ENCODE results near the gene PRKN. TPM values are rescaled to one million over a fixed set of nuclear protein-coding genes. Genes with fewer than 3 reads are reported as not detected.

PRKN gene
- total RNA-seq, 1 experiment from 2014 or later: 2.0 TPM

DNA sequence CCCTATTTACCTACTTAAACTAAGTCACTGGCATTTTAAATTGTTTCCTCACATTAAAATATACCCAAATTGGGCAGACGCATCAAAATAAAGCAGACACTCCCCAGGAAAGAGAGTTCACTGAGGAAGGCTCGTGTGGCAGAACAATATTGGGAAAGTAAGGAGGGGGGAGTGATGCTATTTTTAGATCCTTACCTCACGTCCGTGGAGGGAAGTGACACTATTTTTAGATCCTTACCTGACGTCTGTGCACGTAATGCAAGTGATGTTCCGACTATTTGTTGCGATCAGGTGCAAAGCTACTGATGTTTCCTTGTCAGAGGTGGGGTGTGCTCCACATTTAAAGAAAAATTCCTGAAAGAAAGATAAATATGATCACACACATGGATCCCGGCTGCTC lies 754.5 kb downstream of the PRKN start:
- Histone ChIP-seq H3K79me2 (ENCODE audit: insufficient read depth, low read length) (no peaks in the 10 kb centered on the region), H3K18ac (ENCODE audit: insufficient read length, low read depth, low read length) (no peak overlapping the region), H3K14ac (ENCODE audit: insufficient read depth, low read length) (no peak overlapping the region), H4K8ac (replicated peaks; ENCODE audit: insufficient read length, low read depth, low read length) (no peak overlapping the region), H3K79me1 (ENCODE audit: insufficient read depth, low read depth, low read length, poor library complexity, severe bottlenecking) (no peaks in the 10 kb centered on the region), H2AFZ (ENCODE audit: low read length) (no peak overlapping the region), H3K23ac (ENCODE audit: insufficient read length, low read depth, low read length) (no peak overlapping the region), H3K4ac (ENCODE audit: low read depth, low read length) (no peak overlapping the region), H3K56ac (ENCODE audit: insufficient read length, low read depth, low read length) (no peak overlapping the region), H2BK15ac (ENCODE audit: low read depth, low read length) (no peak overlapping the region), H3K9ac (ENCODE audit: extremely low read depth, insufficient read length, low read length) (no peak overlapping the region), H3K23me2 (ENCODE audit: insufficient read length, low read depth, low read length, poor library complexity, severe bottlenecking) (no peaks in the 10 kb centered on the region), H4K91ac (ENCODE audit: insufficient read length, low read depth, low read length) (no peak overlapping the region), H3K4me1 (ENCODE audit: insufficient read depth, low read length) (no peaks in the 10 kb centered on the region; the same call in 1 of the 2 replicates), H2BK120ac (ENCODE audit: low read depth, low read length, poor library complexity, severe bottlenecking) (no peak overlapping the region), H2BK20ac (ENCODE audit: low read depth, low read length, poor library complexity, severe bottlenecking) (no peak overlapping the region), H2AK5ac (ENCODE audit: insufficient read length, low read length) (no peak overlapping the region), H3K9me3 (ENCODE audit: control insufficient read depth, low read depth, low read length) (no peaks in the 10 kb centered on the region), H2BK12ac (ENCODE audit: insufficient read length, low read depth, low read length) (no peak overlapping the region), H3K27ac (ENCODE audit: insufficient read length, low read depth, low read length) (no peak overlapping the region), H2BK5ac (ENCODE audit: insufficient read length, low read length) (no peak overlapping the region), H3T11ph (ENCODE audit: low read length) (no peak overlapping the region), H3K4me2 (ENCODE audit: insufficient read depth, insufficient read length, low read length) (no peak overlapping the region), H4K5ac (ENCODE audit: insufficient read length, low read depth, low read length) (no peak overlapping the region), H3K27me3 (ENCODE audit: insufficient read depth, low read length) (no peaks in the 10 kb centered on the region), H4K20me1 (ENCODE audit: control insufficient read depth, insufficient read depth, insufficient read length) (no peaks in the 10 kb centered on the region)
- TF ChIP-seq, protein P1, sequence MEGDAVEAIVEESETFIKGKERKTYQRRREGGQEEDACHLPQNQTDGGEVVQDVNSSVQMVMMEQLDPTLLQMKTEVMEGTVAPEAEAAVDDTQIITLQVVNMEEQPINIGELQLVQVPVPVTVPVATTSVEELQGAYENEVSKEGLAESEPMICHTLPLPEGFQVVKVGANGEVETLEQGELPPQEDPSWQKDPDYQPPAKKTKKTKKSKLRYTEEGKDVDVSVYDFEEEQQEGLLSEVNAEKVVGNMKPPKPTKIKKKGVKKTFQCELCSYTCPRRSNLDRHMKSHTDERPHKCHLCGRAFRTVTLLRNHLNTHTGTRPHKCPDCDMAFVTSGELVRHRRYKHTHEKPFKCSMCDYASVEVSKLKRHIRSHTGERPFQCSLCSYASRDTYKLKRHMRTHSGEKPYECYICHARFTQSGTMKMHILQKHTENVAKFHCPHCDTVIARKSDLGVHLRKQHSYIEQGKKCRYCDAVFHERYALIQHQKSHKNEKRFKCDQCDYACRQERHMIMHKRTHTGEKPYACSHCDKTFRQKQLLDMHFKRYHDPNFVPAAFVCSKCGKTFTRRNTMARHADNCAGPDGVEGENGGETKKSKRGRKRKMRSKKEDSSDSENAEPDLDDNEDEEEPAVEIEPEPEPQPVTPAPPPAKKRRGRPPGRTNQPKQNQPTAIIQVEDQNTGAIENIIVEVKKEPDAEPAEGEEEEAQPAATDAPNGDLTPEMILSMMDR (conservative IDR thresholded peaks at IDR 0.05): no peak
- 0 out of 4 replicates have a peak, but pooled peaks cover 0 to 1% of the 10 kb centered on the region in 2 experiments for H3K4me1 Mint-ChIP-seq
- H3K9me3 Mint-ChIP-seq: peaks cover 10 to 16% of the 10 kb centered on the region in 2 experiments
- no peaks in the 10 kb centered on the region for H3K27me3 Mint-ChIP-seq (ENCODE audit: low read depth)
- no CpG with 5 or more reads among the region's 9 CpGs for WGBS (ENCODE audit: extremely low coverage, insufficient read length, low lambda C conversion rate)
- no peak for DNase-seq
- H3K4me3 Mint-ChIP-seq: no peak overlapping the region; a peak in 1 of 5 replicates
- no peak overlapping the region for H3K27ac Mint-ChIP-seq
- peaks cover 4 to 12% (median 4%) of the 10 kb centered on the region in 3 experiments; a peak in 6 of 7 replicates for H3K36me3 Mint-ChIP-seq (ENCODE audit: insufficient read depth in 1 of 3, low read depth in 3 of 3)
